NCI-H187 treated with DMSO at 0.1 percent for 48 hours (cell line): ENCODE results near the gene COL23A1.
"Not testable (repeated sequence)": the region's sequence is repeated elsewhere in the genome, so short reads cannot be mapped to it uniquely, and the experiment has no call there.

Source experiments
- DNase-seq: peaks from one replicate; lab custom pipeline; 2025; lab: John Stamatoyannopoulos, UW

COL23A1 gene

DNA sequence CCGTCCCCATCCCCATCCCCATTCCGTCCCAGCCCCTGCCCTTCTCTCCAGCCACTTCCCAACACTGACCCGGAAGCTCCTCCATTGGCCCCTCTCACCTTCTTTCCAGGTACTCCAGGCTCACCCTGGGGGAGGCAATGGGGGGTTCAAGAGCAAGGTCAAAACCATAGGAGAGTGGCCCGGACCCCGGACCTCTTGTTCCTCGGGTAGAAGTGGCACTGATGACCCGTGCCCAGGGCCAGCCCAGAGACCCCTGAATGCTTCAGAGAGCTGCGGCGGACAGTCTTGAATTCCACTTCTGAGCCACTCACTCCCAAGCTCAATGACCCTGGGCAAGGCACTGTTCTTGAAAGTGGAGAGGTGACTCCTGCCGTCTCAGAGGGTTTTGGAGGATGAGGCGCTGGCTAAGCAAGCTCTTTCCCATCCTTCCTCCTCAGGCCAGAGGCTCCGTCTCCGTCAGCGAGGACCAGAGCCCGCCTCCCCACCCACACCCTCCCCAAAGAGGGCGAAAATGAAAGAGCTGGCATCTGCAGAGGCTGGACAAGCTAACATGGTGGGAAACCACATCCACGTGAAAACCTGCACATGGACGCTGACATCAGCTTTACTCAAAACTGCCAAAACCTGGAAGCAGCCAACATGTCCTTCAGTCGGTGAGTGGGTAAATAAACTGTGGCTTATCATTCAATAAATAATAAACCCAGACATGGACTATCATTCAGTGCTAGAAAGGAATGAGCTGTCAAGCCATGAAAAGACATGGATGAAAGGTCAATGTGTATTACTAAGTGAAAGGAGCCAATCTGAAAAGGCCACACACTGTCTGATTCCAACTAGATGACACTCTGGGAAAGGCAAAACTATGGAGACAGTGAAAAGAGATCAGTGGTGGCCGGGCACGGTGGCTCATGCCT lies 330.3 kb downstream of the COL23A1 start:
- no peak for DNase-seq

DNA sequence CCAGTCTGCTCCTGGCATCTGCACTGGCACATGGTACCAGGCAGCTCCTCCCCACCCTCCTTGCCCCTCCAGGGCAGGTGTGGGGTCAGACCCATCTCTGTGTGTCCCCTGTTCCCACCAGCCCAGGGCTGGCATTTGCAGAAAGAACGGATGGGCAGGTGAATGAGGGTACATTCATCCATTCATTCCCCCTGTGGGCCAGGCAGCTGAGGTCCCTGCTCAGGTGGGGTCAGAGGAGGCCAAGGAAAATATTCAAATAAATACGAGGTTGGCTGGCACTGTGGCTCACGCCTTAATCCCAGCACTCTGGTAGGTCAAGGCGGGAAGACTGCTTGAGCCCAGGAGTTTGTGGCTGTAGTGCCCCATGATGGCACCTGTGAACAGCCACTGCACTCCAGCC lies 332.5 kb downstream of the COL23A1 start:
- DNase-seq, result no peak

DNA sequence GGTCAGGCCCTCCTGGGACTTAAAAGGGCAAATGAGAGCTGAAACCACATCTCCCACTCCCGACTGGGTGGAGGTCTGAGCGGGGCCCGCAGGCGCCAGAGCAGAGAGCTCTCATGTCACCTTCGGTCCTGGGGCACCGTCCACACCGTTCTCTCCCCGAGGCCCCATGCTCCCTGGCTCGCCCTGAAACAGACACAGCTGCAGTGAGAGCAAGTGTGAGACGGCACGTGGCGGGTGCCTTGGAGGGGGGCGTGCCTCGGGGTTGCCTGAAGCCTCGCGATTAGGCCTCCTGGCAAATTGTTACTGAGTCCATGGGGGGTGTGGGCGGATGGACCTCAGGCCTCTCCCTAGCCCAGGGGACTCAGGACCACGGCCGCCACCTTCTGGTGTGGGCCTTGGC lies 333.4 kb downstream of the COL23A1 start:
- no peak for DNase-seq

DNA sequence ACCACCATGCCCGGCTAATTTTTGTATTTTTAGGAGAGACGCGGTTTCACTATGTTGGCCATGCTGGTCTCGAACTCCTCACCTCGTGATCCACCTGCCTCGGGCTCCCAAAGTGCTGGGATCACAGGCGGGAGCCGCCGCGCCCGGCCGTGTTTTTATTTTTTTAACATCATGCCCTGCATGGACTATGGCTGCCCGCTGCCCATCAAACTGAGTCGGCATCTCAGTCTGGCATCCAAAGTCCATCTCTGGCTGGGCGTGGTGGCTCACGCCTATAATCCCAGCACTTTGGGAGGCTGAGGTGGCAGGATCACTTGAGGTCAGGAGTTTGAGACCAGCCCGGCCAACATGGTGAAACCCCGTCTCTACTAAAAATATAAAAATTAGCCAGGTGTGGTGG lies 336.6 kb downstream of the COL23A1 start:
- not testable (repeated sequence) for DNase-seq

DNA sequence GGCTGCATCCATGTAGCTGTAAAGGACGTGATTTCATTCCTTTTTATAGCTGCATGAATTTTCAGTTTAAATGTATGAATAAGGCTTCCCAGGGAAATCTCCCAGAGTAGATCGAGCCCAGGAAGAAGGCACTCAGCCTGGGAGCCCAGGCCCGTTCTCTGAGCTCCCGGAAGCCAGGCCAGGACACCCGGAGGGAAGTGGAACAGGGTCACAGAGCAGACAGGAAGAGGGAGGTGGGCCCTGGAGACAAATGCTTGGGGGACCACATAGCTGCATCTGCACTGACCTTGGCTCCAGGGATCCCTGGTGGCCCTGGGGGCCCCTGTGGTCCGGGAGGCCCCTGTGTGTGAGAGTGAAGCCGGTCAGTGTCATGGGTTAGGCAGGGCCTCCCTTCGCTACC lies 337.9 kb downstream of the COL23A1 start:
- DNase-seq, result no peak

DNA sequence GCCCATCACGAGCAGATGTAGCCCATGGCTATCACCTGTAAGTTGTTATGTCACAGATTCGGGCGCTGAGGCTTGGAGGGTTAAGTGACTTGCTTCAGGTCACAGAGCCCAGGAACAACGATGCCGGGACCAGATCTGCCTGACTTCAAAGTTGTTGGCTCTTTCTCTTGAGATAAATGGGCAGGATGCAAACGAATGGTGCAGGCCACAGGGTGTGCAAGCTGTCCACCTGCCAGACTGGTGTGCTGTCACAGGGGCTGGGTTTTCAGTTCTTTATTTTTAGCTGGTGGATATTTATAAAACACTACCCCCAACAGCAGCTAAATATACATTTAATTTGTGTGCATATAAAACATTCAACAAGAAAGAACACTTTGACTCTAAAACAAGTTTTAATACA lies 339.9 kb downstream of the COL23A1 start:
- no peak for DNase-seq

DNA sequence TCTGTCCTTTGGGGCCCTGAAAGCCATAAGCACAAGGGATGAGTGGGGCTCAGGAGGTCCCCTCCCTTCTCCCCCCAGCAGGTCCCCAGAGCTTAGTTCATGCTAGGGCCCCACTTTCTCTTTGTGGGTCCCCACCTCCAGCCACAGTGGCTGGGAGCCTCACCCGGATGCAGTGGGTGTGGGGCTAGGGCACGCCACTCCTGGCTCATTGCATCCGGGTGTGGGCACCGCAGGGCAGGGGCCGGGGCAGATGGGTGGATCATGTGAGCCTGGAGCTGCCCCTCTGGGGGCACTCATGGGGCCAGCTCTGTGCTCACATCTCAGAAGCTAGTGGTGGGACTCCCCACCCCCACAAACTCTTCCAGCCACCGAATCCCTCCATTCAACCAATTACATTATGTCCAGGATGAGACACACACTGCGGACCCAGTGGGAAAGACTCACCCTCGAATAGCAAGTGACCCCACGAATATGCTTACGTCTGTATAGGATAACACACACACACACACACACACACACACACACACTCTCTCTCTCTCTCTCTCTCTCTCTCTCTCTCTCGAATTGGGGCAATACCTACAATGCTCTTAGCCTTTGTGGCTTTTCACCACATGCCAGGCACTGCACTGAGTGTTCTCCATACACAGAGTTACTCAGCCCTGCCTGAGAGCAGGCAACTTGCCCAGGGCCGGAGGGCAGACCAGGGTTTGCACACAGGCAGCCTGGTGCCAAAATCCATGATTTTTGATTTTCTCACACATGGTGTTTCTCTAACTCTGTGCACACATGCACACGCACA lies 340.8 kb downstream of the COL23A1 start:
- no peak for DNase-seq

DNA sequence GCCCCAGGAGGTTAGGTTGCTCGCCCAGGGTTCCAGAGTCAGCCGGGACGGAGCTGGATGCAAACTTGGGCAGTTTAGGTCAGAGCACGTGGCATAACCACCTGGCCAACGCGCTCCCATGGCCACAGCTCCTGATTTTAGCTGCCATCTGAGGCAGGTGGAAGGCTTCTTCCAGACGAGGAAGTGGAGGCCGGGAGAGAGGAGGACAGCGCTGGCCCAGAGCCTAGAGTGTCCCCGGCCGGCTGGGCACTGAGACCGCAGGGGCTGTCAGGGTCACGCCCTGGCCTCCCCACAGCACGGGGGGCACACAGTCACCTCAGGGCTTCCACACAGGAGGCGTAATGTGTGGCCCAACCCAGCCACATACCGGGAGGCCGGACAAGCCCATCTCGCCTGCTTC lies 341.4 kb downstream of the COL23A1 start:
- no peak for DNase-seq

DNA sequence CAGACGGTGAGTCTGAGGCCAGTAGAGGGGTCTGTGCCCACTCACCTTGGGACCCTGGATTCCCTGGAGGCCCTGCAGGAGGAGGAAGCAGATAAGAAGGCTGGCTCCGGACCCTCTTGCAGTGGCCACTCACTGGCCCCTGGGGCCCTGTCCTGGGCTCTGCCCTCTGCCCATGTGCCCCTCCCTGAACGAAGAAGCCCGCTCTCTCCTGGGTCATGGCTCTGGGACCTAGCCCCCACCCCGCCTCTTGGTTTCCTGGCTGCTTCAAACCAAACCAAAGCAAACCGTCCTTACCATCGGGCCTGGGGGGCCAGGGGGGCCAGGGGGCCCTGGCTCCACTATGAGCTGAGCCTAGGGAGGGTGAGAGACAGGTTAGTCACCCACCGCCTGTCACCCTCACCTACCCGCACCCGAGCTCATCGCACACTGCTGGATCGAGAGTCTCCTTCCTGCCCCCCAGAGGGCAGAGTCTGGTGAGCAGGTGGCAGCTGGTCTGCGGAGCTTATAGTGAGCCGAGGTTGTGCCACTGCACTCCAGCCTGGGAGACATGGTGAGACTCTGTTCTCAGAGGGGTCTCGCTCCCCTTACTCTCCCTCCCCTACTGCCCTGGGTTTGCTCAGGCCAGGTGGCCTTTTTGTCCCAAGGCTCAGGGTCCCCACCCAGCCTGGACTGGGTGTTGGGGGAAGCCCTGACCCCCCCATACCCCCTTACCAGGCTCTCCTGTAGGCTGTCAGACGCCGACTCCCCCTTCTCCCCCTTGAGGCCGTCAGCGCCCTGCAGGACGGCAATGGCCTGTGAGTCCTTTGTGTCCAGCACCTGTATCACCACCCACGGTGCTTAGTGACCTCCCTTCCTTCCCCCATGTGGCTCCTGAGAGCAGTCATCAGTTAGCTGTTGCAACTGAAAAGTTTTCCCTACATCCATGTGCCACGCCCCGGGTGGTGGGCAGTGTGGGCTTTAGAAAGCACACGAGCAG lies 342.4 kb downstream of the COL23A1 start:
- no peak for DNase-seq

DNA sequence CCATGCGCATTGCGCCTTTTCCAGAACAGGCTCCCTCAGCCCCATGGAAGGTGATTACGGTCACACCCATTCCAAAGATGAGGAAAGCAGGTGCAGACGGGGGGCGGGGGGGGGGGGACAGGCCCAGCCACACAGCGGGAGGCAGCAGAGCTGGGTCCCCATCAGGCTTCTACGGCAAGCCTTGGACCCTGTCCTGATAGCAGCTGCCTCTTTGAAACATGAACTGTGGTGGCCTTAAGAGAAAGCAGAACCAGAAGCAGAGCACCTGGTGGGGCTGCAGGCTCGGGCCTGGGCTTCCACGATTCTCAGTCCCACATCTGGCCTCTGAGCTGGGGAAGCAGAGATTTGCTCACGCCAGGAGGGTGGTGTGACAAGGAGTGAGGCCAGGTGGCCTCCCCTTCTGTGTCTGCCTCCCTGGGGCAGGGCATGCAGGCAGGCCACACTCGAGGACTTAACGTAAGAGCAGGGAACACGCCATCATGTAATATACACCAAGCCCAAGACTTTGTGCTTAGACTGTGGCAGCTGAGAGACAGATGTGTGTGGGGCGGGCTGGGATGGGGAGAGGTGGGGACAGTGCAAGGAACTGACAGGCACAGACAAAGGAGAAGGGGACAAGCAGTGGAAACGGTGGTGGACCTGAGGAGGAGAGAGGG lies 343.4 kb downstream of the COL23A1 start:
- no peak for DNase-seq

DNA sequence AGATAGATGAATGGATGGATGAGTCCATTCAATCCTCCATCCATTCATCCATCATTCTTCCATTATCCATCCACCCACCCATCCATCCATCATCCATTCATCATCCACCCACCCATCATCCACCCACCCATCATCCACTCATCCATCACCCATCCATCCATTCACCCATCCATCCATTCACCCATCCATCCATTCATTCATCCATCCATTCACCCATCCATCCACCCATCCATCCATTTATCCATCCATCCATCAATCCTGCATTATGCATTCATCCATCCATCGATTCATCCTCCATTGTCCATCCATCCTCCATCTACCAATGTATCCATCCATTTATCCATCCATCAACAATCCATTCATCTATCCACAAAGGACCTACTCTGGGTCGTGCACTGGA lies 344.8 kb downstream of the COL23A1 start:
- no peak for DNase-seq

DNA sequence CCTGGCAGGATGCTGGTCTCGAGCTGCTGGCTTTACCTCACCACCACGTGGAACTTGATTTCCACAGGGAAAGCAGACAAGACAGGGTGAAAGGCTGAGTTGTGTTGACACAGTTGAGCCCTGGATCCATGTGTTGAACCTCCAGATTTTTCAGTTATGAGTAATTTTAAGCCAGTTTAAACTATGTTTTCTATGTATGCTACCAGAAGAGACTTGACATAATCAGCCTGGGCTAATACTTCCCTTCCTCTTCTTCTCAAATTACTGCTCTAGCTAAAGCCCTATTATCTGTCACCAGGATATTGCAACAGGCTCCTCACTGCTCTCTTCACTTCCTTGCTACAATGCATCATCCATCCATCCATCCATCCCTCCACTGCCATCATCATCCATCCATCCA lies 345.6 kb downstream of the COL23A1 start:
- DNase-seq, result no peak

DNA sequence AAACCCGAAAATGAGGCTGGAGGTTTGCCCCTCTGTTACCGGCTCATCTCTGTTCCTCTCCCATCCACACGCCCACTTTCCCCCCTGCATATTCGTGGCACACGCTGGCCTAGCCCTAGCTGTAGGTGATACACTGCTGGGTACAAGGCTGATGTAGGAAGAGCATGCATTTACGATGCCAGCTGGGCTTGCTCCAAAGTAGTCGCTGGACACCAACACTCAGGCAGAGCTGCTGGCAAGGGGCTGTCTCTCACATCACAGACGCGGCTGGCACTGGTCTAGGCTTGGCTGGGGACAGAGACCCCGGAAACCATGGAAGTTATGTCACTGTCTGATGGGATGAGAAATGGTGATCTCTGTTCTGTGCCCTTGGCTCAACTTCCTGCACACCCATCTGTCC lies 347.8 kb downstream of the COL23A1 start:
- no peak for DNase-seq

DNA sequence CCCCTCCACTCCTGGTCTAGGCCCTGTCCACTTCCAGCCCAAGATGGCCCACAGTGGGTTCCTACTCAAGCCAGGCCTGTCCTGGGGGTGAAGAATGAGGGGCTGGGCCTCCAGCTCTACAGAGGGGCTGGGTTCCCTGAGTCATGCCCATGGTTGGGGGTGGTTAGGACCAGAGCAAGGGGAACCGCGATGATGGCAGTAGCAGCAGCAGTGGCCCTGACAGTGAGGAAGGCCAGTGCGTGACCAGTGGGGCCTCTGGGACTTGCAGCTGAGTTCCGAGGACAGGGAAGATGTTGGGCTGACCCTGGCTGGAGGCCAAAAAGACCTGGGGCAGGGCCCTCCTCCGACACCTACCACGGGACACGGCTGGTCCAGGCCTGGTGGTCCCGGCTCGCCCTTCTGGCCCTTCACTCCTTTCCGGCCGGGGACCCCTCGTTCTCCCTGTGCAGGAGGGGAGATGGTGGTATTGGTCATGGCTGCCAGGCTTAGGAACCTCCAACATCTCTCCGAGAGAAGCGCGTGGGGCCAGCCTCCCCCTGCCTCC lies 348.4 kb downstream of the COL23A1 start:
- no peak for DNase-seq

DNA sequence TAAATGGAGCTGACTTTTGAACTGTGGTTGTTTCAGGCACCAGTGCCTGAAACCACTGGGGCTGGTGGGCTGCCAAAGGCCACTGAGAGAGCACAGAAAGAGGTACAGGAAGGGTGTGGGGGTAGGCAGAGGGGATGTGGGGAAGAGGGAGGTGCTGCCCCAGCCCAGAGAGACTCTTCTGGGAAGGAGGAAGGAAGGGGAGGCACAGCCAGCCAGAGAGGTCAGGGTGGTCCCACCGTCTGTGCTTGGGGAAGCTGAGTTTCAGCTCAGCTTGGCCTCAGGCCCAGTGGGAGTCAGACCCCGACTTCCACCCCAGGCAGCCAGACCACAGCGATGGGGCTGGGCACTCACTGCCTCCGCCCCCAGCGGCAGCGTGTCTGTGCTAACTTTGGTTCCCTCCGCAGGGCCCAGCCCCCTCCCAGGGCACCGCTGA lies 348.9 kb downstream of the COL23A1 start:
- no peak for DNase-seq

DNA sequence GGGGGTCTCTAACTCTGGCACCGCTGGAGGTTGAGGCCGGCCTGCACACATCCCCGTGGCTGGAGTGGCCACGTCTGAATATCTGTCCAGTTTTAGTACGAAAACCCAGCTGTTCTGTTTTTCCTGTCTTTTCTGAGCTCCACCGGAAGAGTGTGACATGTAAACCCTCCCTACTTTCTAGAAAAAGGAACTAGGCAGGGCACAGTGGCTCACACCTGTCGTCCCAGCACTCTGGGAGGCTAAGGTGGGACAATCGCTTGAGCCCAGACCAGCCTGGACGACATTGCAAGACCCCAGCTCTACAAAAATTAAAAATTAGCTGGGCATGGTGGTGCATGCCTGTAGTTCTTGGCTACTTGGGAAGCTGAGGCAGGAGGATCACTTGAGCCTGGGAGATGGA lies 349.4 kb downstream of the COL23A1 start:
- DNase-seq, result no peak

DNA sequence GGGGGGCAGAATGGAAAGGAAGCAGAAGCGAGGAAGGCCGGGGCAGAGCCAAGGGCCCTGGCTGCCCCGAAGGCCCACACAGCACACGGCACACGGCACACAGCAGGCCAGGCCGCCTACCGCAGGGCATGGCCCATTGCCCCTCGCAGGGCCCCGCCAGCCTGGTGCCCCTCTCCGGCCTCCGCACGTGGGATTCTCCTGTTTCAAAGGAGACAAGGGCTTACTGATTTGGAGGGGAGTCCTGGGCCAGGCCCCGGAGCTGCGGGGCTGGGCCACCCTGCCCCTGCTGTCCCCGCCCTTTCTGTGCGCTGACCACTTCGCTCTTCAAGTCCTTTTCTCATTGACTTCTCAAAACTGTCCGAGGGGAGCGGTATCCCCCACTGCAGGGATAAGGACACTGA lies 349.9 kb downstream of the COL23A1 start:
- no peak for DNase-seq

DNA sequence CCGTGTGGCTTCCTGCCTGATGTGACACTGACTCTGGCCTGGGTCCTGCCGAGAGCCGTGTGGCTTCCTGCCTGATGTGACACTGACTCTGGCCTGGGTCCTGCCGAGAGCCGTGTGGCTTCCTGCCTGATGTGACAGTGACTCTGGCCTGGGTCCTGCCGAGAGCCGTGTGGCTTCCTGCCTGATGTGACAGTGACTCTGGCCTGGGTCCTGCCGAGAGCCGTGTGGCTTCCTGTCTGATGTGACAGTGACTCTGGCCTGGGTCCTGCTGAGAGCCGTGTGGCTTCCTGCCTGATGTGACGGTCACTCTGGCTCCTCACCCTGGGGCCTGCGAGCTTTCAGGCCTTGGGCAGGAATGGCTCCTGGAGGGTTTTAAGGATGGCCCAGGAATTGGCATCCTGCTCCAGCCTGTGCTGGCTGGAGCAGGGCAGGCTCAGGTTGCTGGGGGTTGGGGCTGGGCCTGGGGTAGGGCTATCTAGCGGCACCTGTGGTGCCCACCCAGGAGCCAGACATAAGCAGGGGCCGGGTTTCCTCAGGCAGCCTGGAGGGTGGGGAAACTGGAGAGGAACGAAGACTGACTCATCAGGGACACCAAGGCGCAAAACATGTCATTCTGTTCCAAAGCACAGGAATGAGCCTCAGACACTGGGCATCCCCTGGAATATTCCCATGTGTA lies 350.4 kb downstream of the COL23A1 start:
- not testable (repeated sequence) for DNase-seq

DNA sequence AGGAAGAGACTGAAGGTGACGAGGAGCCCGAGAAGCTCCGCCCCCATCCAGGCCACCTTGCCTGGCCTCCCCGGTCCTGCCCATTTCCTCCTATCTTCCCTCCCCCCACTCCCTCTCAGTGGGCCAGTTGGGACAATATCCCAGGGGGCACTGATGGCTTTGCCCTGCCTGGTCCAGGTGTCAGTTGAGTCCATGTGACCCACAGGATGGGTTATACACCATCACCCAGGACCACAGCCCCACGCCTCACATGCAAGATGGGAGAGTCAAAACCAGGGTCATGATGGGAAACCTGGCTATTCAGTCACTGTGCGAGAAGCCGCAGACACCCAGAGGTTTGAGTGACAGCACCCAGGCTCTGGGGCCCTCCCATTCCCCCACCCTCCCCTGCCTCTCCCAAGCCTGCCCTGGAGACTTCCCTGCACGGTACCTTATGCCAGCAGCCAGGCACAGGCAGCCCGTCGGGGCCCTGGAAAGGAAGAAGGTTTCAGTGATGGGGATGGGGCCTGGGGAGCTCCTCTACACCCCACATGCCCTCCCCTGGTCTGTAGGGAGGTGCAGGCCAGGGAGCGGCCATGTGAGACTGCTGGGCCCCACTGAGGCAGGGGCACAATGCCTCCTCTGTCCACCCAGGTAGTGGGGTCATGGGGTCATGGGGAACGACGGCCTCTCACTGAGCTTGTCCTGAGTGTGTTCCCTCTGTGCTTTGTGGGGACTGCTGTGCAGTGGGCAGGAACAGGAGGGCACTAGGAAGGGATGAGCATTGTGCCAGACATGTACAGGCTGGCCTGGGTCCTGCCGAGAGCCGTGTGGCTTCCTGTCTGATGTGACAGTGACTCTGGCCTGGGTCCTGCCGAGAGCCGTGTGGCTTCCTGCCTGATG lies 351.2 kb downstream of the COL23A1 start:
- no peak for DNase-seq

DNA sequence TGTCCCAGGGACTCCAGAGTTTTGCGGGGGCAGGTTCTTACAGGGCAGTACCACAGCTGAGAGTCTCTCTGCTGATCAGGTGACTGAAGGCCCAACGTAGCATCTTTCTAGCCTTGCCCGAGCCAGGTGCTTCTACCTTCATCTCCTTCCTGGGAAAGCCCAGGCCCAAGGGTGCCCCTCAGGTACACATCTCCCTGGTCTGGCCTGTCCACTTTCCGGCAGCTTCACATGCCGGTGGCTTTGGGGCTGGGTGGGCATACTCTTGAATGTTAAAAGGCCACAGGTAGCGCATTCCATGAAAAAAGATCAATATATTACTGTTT lies 351.9 kb downstream of the COL23A1 start:
- no peak for DNase-seq
